SK-N-SH (cell line): ENCODE data around the gene SDCCAG8. TPM values are rescaled to one million over a fixed set of nuclear protein-coding genes. Genes with fewer than 3 reads are reported as not detected.

Experiments
- CTCF ChIA-PET: fragments of 300-600, 350-600 bp; formaldehyde crosslinking; extraction: SDS; loops from one replicate; lab custom pipeline; 2021; lab: Yijun Ruan, JAX
- POLR2A ChIA-PET: fragments of 350-600 bp; sonication (Branson Sonifier 250); formaldehyde crosslinking; extraction: SDS; loops from one replicate; lab custom pipeline; 2020; ENCODE audit warnings: antibody characterized with exemption, inconsistent platforms; lab: Yijun Ruan, JAX
- DNase-seq: peaks from one replicate; pipeline ENCODE4 v3.0.0; 2012
- H2AFZ ChIP-seq: fragments of 200-600 bp; sonication (generic); 2 replicates; pipeline ENCODE4 v1.8.1; 2016; ENCODE audit warnings: antibody characterized with exemption, mild to moderate bottlenecking, low read depth
- H3F3A ChIP-seq: fragments of 200-600 bp; sonication (generic); replicated peaks from 2 replicates; pipeline ENCODE3; 2016; ENCODE audit warnings: antibody characterized with exemption, mild to moderate bottlenecking; ENCODE audit not compliant: insufficient read depth
- H3K27ac ChIP-seq, 2 experiments: fragments of 200-500 bp in 1 of 2; fragments of 200-600 bp in 1 of 2; sonication (Bioruptor generic) in 1 of 2; sonication (generic), shearing (Covaris generic) in 1 of 2; 2 replicates each; pipeline versions ENCODE4 v1.5.1 to v1.6.1; 2014 to 2016; ENCODE audit warnings: low read depth in 2 of 2, inconsistent platforms in 1 of 2, low read length in 1 of 2, mild to moderate bottlenecking in 1 of 2, mixed read lengths in 1 of 2
- H3K27me3 ChIP-seq: fragments of 200-600 bp; sonication (generic), shearing (Covaris generic); 2 replicates; pipeline ENCODE4 v1.6.1; 2016; ENCODE audit warnings: mixed run types; ENCODE audit not compliant: insufficient read depth
- H3K36me3 ChIP-seq, 2 experiments: fragments of 200-500 bp in 1 of 2; fragments of 200-600 bp in 1 of 2; sonication (Bioruptor generic) in 1 of 2; sonication (generic) in 1 of 2; replicated peaks in 1 of 2; 2 replicates each; pipeline versions ENCODE3 to v1.5.1; 2014 to 2016; ENCODE audit warnings: low read length in 1 of 2, mild to moderate bottlenecking in 1 of 2; ENCODE audit not compliant: insufficient read depth in 2 of 2, control insufficient read depth in 1 of 2
- H3K4me1 ChIP-seq, 2 experiments: fragments of 200-500 bp in 1 of 2; fragments of 200-600 bp in 1 of 2; sonication (Bioruptor generic) in 1 of 2; sonication (generic), shearing (Covaris generic) in 1 of 2; 2 replicates each; pipeline versions ENCODE4 v1.5.1 to v1.6.1; 2014 to 2016; ENCODE audit warnings: low read depth in 1 of 2, low read length in 1 of 2, mixed run types in 1 of 2; ENCODE audit not compliant: insufficient read depth in 2 of 2, control insufficient read depth in 1 of 2
- H3K4me2 ChIP-seq: fragments of 200-600 bp; sonication (generic), shearing (Covaris generic); 2 replicates; pipeline ENCODE4 v1.6.1; 2017; ENCODE audit warnings: mixed run types
- H3K4me3 ChIP-seq, 2 experiments: fragments of 200-500 bp in 1 of 2; fragments of 200-600 bp in 1 of 2; sonication (Bioruptor generic) in 1 of 2; sonication (generic), shearing (Covaris generic) in 1 of 2; 2 replicates each; pipeline versions ENCODE4 v1.5.1 to v1.8.1; 2014 to 2016; ENCODE audit warnings: low read depth in 2 of 2, inconsistent platforms in 1 of 2, low read length in 1 of 2, mild to moderate bottlenecking in 1 of 2, mixed read lengths in 1 of 2, moderate library complexity in 1 of 2
- H3K79me2 ChIP-seq: fragments of 200-600 bp; sonication (generic); 2 replicates; pipeline ENCODE4 v1.8.1; 2017; ENCODE audit warnings: mild to moderate bottlenecking; ENCODE audit not compliant: insufficient read depth
- H3K9ac ChIP-seq: fragments of 200-600 bp; sonication (generic); 2 replicates; pipeline ENCODE4 v1.6.1; 2017; ENCODE audit warnings: mixed run types
- H3K9me2 ChIP-seq: fragments of 200-600 bp; sonication (generic); 2 replicates; pipeline ENCODE4 v1.6.1; 2017; ENCODE audit warnings: mixed run types
- H3K9me3 ChIP-seq: fragments of 200-600 bp; sonication (generic); 2 replicates; pipeline ENCODE4 v1.6.1; 2017; ENCODE audit warnings: mixed run types, mild to moderate bottlenecking, moderate library complexity
- H4K20me1 ChIP-seq: fragments of 200-600 bp; sonication (generic); 2 replicates; pipeline ENCODE4 v1.6.1; 2017; ENCODE audit warnings: mild to moderate bottlenecking, mixed run types; ENCODE audit not compliant: insufficient read depth
- CHD2 ChIP-seq: fragments of 150-350 bp; IDR thresholded peaks from 2 replicates; pipeline ENCODE4 v1.6.1; 2018; ENCODE audit warnings: low read length; ENCODE audit not compliant: partially characterized antibody
- EP300 ChIP-seq, 2 experiments: IDR thresholded peaks; 2 replicates each; pipeline versions ENCODE4 v1.4.0 to v1.6.1; 2012; ENCODE audit warnings: borderline replicate concordance in 1 of 2, low read depth in 1 of 2, low read length in 1 of 2
- JUND ChIP-seq: IDR thresholded peaks from 2 replicates; pipeline ENCODE4 v1.4.0; 2012
- MEF2A ChIP-seq: IDR thresholded peaks from 2 replicates; pipeline ENCODE4 v1.4.0; 2012; ENCODE audit warnings: low read depth, borderline replicate concordance
- NFIC ChIP-seq: IDR thresholded peaks from 2 replicates; pipeline ENCODE4 v1.4.0; 2012; ENCODE audit warnings: borderline replicate concordance
- PBX3 ChIP-seq: IDR thresholded peaks from 2 replicates; pipeline ENCODE4; 2012
- POLR2AphosphoS5 ChIP-seq: IDR thresholded peaks from 2 replicates; pipeline ENCODE4 v1.6.1; 2012; ENCODE audit warnings: low read depth, low read length
- RFX5 ChIP-seq: IDR thresholded peaks from 2 replicates; pipeline ENCODE4 v1.6.1; 2012; ENCODE audit warnings: mild to moderate bottlenecking, improper control_type of control experiment, low read length
- RXRA ChIP-seq: IDR thresholded peaks from 2 replicates; pipeline ENCODE4 v1.4.0; 2012; ENCODE audit warnings: low read depth, mild to moderate bottlenecking, borderline replicate concordance
- SIN3A ChIP-seq: IDR thresholded peaks from 2 replicates; pipeline ENCODE4 v1.6.1; 2012; ENCODE audit warnings: low read depth, mild to moderate bottlenecking, low read length, moderate library complexity, borderline replicate concordance
- SMC3 ChIP-seq: IDR thresholded peaks from 2 replicates; pipeline ENCODE4 v1.6.1; 2012; ENCODE audit warnings: low read depth, low read length, improper control_type of control experiment
- TAF1 ChIP-seq: IDR thresholded peaks from 2 replicates; pipeline ENCODE4 v1.6.1; 2012; ENCODE audit warnings: low read depth, mild to moderate bottlenecking, low read length, moderate library complexity, borderline replicate concordance
- YY1 ChIP-seq: IDR thresholded peaks from 2 replicates; pipeline ENCODE4 v1.4.0; 2012; ENCODE audit warnings: low read depth, mild to moderate bottlenecking
- ZBTB33 ChIP-seq: IDR thresholded peaks from 2 replicates; pipeline ENCODE4 v1.4.0; 2012; ENCODE audit warnings: low read depth, borderline replicate concordance
- WGBS: methylation state at CpG from one replicate; pipeline ENCODE4 v1.1.6; 2017; ENCODE audit warnings: low lambda C conversion rate; 5-methylcytosine and 5-hydroxymethylcytosine counted together
- polyA plus RNA-seq, 3 experiments: library from polyadenylated mRNA; depleted of rRNA; stranded (reverse); fragments of >200 nt; gene quantifications; 2 replicates each; pipeline ENCODE4 v1.2.3, GENCODE V29; 2012
- TF ChIP-seq, protein P1 (sequence below): fragments of 200-600 bp; sonication (generic); IDR thresholded peaks from 2 replicates; pipeline ENCODE4 v1.6.1; 2017; ENCODE audit warnings: antibody characterized with exemption, mild to moderate bottlenecking, moderate library complexity

SDCCAG8 gene
- polyA plus RNA-seq, 1 of the 3 experiments (the other 2 are of a cell fraction): 22.7 TPM

DNA sequence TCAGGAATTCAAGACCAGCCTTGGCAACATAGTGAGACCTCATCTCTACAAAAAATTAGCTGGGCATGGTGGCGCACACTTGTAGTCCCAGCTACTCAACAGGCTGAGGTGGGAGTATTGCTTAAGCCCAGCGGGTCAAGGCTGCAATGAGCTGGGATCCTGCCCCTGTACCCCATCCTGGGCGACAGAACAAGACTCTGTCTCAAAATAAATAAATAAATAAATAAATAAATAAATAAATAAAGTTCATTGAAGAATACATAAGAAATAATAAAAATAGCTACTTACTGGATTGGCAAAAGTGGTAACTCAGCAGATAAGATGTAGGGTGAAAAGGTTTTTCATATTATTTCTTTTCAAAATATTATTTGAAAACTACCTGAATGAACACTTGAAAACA, 6.6 kb upstream of the SDCCAG8 start:
- no peak overlapping the region for H3K9ac ChIP-seq
- ChIA-PET CTCF (interaction anchor here (0.7 to 1.0 kb wide), 2 partner anchors 94 to 794 kb away, joined by 3 read pairs; no protein-coding TSS in a partner anchor), POLR2A (no interaction called here)
- peaks cover 100% of the 10 kb centered on the region for H3K79me2 ChIP-seq
- peaks cover 0 to 41% of the 10 kb centered on the region in 2 experiments for H3K36me3 ChIP-seq
- H2AFZ ChIP-seq: no peak overlapping the region
- no peaks in the 10 kb centered on the region for H3K9me2 ChIP-seq
- H3K4me1 ChIP-seq: peaks cover 3 to 27% of the 10 kb centered on the region in 2 experiments; a peak in 3 of 4 replicates
- H3K4me3 ChIP-seq: no peak overlapping the region
- 98% methylated on average over 3 of the region's 3 CpGs for WGBS
- peaks cover 89% of the 10 kb centered on the region for H4K20me1 ChIP-seq
- peaks cover 32% of the 10 kb centered on the region for H3F3A ChIP-seq
- H3K27ac ChIP-seq: no peak overlapping the region
- H3K9me3 ChIP-seq: no peaks in the 10 kb centered on the region
- H3K27me3 ChIP-seq: no peaks in the 10 kb centered on the region
- no peak overlapping the region for H3K4me2 ChIP-seq
- no peak for DNase-seq
- TF ChIP-seq, protein P1, sequence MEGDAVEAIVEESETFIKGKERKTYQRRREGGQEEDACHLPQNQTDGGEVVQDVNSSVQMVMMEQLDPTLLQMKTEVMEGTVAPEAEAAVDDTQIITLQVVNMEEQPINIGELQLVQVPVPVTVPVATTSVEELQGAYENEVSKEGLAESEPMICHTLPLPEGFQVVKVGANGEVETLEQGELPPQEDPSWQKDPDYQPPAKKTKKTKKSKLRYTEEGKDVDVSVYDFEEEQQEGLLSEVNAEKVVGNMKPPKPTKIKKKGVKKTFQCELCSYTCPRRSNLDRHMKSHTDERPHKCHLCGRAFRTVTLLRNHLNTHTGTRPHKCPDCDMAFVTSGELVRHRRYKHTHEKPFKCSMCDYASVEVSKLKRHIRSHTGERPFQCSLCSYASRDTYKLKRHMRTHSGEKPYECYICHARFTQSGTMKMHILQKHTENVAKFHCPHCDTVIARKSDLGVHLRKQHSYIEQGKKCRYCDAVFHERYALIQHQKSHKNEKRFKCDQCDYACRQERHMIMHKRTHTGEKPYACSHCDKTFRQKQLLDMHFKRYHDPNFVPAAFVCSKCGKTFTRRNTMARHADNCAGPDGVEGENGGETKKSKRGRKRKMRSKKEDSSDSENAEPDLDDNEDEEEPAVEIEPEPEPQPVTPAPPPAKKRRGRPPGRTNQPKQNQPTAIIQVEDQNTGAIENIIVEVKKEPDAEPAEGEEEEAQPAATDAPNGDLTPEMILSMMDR: no peak
- no peak for TF ChIP-seq RXRA
- no peak for TF ChIP-seq ZBTB33
- no peak for TF ChIP-seq POLR2AphosphoS5
- no peak for TF ChIP-seq NFIC
- no peak for TF ChIP-seq RFX5
- no peak for TF ChIP-seq PBX3
- TF ChIP-seq JUND: no peak
- no peak for TF ChIP-seq CHD2
- no peak for TF ChIP-seq SIN3A
- TF ChIP-seq SMC3: no peak
- no peak for TF ChIP-seq TAF1
- TF ChIP-seq MEF2A: no peak
- no peak for TF ChIP-seq EP300 (IDR thresholded peaks at IDR 0.05; ENCODE audit: borderline replicate concordance in 1 of 2, low read depth in 1 of 2, low read length in 1 of 2)
- no peak for TF ChIP-seq YY1
